Lower leg skin (tissue), 3 donors: ENCODE results near the gene GAS6.

Source experiments
- POLR2A ChIP-seq, 2 donors: fragments of 450-650 bp; IDR thresholded peaks; one replicate each; pipeline ENCODE4 v1.6.1; 2016 to 2017; ENCODE audit warnings: antibody characterized with exemption in 2 of 2, mild to moderate bottlenecking in 1 of 2, moderate library complexity in 1 of 2
- TF ChIP-seq, protein P1 (sequence below), 3 donors: fragments of 450-650 bp; IDR thresholded peaks; one replicate each; pipeline ENCODE4 v1.5.1; 2016; ENCODE audit warnings: antibody characterized with exemption in 3 of 3, mild to moderate bottlenecking in 3 of 3, moderate library complexity in 2 of 3

DNA sequence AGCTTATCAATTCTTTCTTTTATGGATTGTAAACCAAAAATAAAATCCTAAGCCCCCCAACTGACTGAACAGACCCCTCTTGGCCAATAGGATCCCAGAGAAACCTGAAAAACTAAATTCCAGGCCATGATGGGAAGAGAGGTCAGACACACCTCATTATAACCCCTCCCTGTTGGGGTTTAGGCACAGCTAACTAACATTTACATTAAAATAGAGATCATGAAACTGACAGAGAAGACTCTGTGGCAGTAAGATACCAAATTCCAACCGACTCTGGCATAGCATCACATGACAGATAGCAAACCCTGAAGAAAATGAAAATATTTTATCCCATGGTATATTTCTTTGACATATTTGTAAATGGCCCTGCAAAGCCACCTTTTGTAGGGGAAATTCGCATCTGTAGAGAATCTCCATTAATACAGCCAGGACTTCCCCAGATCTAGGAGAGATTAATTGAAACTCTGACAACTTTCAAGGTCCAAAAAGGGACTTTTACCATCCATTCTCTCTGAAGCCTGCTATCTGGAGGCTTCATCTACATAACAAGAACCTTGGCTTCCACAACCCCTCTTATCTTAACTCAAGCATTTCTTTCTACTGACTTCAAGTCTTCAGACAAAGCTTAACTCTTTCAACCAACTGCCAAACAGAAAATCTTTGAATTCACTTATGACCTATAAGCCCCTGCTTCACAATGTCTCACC, 27.1 kb upstream of the GAS6 start:
- no peak for TF ChIP-seq POLR2A (IDR thresholded peaks at IDR 0.05)
- TF ChIP-seq, protein P1, sequence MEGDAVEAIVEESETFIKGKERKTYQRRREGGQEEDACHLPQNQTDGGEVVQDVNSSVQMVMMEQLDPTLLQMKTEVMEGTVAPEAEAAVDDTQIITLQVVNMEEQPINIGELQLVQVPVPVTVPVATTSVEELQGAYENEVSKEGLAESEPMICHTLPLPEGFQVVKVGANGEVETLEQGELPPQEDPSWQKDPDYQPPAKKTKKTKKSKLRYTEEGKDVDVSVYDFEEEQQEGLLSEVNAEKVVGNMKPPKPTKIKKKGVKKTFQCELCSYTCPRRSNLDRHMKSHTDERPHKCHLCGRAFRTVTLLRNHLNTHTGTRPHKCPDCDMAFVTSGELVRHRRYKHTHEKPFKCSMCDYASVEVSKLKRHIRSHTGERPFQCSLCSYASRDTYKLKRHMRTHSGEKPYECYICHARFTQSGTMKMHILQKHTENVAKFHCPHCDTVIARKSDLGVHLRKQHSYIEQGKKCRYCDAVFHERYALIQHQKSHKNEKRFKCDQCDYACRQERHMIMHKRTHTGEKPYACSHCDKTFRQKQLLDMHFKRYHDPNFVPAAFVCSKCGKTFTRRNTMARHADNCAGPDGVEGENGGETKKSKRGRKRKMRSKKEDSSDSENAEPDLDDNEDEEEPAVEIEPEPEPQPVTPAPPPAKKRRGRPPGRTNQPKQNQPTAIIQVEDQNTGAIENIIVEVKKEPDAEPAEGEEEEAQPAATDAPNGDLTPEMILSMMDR (IDR thresholded peaks at IDR 0.05): no peak
